WI38 (cell line): ENCODE results near the gene MEGF10.
"Not testable (repeated sequence)": the region's sequence is repeated elsewhere in the genome, so short reads cannot be mapped to it uniquely, and the experiment has no call there.

Source experiments
- H3K4me3 ChIP-seq: 2 replicates; pipeline ENCODE4 v1.5.1; 2011; ENCODE audit warnings: low read depth, mild to moderate bottlenecking, control low read depth, low read length
- CTCF ChIP-seq: IDR thresholded peaks from 2 replicates; pipeline ENCODE4 v1.5.1; 2012; ENCODE audit warnings: low read depth, mild to moderate bottlenecking, control low read depth, low read length

The MEGF10 gene

DNA sequence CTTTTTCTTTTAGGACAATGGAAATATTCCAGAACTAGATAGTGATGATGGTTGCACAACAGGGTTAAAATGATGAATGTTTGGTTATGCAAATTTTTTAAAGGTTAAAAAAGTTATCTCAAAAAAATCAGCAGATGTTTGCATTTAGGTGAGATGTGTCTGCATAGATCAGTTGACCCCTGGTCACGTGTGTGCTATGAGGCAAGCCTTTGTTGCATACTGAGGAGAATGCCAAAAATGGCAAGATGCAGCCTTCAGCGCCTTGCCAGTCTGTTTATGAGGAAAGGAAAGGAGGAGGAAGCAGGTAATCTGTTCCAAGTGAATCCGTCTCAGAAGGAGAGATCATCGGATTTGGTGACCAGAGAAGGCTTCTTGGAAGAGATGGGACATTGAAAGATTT is 11.9 kb downstream of the MEGF10 start:
- no peak for TF ChIP-seq CTCF
- H3K4me3 ChIP-seq = no peak overlapping the region

DNA sequence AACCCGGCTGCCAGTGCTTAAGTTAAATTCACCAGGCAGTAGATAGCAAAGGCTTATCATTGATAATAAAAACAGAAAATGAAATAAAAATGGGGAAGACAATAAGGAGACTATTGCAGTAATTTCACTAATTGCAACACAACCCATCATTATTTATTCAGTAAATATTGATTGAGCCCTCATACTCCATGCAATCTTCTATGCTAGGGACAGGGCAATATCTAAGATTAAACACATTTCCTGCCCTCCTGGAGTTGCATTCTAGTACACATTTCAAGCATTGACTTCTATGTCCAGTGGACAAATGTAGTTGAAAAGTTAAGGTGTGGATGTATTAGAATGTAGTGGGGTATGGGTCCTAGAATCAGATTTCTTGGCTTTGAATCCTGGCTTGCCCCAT is 12.8 kb downstream of the MEGF10 start:
- TF ChIP-seq CTCF = no peak
- no peak overlapping the region for H3K4me3 ChIP-seq

DNA sequence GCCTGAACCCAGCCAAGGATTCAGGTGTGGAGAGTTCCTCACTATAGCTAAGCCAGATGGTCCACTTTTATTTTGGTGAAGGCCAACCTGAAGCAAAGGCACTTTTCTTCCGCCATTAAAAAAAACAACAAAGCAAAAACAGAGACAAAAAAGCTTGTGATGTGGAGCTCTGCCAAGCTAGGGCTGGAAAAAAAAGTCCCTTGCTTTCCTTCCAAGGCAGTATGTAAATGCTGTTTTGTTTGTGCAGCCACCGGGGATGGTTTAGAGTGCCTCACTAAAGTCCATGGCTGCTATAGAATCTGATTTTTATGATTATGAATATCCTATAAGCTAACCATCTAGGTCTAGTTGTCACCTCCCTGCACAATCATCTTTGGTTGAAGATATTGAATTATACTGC is 14.9 kb downstream of the MEGF10 start:
- TF ChIP-seq CTCF = no peak
- no peak overlapping the region for H3K4me3 ChIP-seq

GRCh38 chr5:127306036-127306435 is 15.4 kb downstream of the MEGF10 start:
- no peak overlapping the region for H3K4me3 ChIP-seq
- TF ChIP-seq CTCF = no peak

DNA sequence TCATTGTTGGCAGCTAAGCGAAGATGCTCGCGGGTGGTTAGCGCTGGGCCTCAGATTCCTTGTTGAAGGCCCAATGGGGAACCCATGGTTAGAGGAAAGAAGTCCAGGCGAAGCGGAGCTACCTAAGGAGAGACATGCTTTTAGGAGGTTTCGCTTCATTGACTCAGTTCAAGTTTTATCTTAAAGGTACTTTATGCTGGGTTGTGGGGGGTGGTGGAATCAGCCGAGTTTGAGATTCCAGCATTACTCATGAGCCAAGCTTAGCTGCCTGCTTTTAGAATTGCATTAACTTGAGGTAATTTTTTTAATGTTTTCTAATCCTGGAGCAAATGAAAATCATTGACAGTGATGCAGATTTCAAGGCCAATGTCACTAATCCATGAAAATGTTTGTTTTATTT is 16.1 kb downstream of the MEGF10 start:
- TF ChIP-seq CTCF = no peak
- no peak overlapping the region for H3K4me3 ChIP-seq

DNA sequence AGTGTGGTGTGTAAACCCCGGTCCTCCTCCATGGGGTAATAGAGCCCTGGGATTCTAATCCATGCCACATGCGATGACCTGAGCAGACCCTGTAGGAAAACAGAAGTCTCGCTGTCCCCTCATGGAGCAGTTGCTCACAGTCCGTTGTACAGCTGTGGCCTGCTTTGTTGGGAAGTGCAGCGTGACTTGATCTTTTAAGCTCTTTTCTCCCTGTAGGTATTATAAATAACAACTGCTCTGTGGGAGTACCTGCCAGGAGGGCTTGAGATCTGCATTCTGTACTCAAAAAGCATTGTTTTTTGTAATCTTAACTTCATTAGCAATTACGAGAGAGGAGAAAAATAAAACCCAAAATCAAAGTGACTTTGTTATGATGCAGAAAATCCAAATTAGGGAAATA is 17.3 kb downstream of the MEGF10 start:
- TF ChIP-seq CTCF = no peak
- no peak overlapping the region for H3K4me3 ChIP-seq

DNA sequence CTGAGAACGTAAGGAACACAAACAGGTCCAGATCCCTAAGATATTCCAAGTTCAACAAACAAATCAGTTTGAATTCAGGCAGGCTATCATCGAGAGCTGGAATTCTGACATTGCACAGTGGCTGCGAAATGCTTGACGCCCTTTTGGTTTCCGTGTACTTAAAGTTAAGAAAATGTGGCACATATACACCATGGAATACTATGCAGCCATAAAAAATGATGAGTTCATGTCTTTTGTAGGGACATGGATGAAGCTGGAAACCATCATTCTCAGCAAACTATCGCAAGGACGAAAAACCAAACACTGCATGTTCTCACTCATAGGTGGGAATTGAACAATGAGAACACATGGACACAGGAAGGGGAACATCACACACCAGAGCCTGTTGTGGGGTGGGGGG is 17.7 kb downstream of the MEGF10 start:
- H3K4me3 ChIP-seq = not testable (repeated sequence)

DNA sequence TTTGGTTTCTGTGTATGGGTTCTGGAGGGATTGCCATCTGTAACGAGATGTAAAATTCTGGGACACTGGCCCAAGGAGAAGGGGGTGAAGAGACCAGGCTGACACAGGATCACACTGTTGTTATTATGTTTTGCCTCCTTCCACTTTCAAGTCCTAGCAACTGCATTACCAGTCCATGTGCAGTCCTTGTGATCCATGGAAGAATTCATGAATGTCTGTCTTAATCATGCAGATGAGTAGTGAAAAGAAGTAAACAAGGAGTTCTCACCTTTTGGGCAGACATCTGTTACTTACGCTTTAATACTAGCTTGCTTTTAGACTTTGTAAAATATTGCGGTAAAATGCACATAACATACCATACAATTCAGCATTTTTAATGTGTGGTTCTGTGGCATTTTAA is 18.3 kb downstream of the MEGF10 start:
- H3K4me3 ChIP-seq = no peak overlapping the region
- no peak for TF ChIP-seq CTCF
